ENCODE data around the gene HOMEZ.
A peak's percentile ranks its signal among the peaks of the same experiment; 100 is the strongest.

The HOMEZ gene

DNA sequence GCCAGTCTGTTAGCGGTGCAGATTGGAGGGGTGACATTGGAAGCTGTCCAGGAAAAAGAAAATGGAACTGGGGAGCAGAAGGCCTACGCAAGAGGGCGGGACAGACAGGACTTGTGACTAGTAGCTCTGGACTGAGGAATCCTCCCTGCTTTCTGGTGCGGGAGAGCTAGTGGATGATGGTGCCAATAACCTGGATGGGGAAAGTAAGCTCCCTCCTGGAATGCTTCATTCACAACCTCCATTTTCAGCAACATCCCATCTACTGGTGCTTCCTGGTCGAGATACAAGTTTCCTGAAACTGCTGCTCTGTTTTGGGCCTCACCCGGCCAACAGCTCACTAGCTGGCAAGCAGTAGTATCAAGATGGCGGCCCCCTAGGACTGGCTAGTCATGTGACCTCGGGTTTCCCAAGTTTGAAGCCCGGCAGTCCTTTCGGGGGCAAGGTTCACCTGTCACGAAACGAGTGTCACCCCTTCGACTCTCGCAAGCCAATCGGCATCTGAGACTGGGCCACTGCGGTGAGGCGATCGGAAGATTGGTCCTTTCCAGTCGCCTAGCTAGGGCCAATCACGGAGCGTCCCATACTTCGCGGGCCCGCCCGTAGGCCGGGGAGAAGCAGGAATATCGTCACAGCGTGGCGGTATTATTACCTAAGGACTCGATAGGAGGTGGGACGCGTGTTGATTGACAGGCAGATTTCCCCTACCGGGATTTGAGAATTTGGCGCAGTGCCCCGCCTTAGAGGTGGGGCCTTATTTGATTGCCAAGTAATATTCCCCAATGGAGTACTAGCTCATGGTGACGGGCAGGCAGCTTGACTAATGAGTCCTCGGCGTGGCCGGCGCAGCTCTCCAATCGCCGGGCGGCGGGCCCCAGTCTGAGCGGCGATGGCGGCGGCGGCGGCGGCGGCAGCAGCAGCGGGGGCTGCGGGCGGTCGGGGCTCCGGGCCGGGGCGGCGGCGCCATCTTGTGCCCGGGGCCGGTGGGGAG is 34.9 kb upstream of the HOMEZ start, which contains the start of gene PABPN1:
TSS of gene PABPN1 (plus strand) at position 874 of the 988 bp plus-strand sequence. CDS start at position 887, 13 bp downstream.
- H3K4me3 Mint-ChIP-seq, result peak within 1 kb of the TSS; percentile 88
- intact Hi-C loops (cut with micrococcal nuclease), result loop anchor here (1.0 to 10.0 kb wide), 5 partner anchors 20 to 246 kb away; partner anchors contain the start of genes AP1G2, HOMEZ and NGDN
- H3K9me3 Mint-ChIP-seq, result no peaks in the 10 kb centered on the region
- H3K4me1 Mint-ChIP-seq (ENCODE audit: low read depth), result peaks cover 41% of the 10 kb centered on the region
- peak within 1 kb of the TSS; percentile 97 for H3K27ac Mint-ChIP-seq
- no peaks in the 10 kb centered on the region for H3K27me3 Mint-ChIP-seq
- peaks cover 77% of the 10 kb centered on the region for H3K36me3 Mint-ChIP-seq (ENCODE audit: low read depth)

DNA sequence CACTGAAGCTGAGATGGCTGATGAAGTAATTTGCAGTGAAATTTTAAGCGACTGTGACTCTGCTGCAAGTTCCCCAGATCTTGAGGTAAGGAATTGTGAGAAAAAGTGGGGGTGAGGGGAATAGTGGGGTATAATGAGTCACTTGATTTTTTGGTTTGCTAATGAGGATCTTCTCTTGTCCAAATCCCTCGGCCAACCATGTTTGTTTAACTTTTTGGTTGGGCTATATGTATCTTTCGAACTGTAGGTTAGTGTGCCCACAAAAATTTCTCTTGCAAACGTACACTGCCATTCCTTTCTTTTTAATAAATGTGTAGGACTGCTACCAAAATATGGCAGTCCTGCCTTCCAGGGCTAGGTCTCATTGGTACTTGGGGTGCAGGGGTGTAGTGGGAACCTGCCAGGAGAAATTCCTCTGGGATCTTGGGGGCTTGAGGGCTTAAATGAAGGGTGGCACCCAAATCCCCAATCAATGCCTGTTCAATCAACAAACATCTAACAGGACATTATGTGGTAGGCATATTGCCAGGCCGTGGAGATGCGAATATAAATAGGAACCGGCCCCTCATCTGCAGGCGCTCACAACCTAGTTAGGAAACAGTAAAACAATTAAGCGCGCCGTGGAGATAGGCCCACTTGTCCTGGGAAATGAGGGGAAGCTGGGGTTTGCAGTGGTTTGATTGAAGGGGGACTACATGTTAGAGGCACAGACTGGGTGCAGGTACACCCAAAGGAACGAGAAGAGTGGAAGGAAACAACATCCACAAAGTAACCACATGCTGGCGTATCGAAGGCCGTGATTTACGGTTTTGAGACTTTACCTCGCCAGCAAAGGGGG is 34.0 kb upstream of the HOMEZ start:
- Mint-ChIP-seq H3K27me3 (no peaks in the 10 kb centered on the region), H3K4me1 (ENCODE audit: low read depth) (peaks cover 32% of the 10 kb centered on the region), H3K27ac (peak overlapping the region; percentile 97), H3K9me3 (no peaks in the 10 kb centered on the region), H3K36me3 (ENCODE audit: low read depth) (peaks cover 72% of the 10 kb centered on the region), H3K4me3 (peak overlapping the region; percentile 74)
- intact Hi-C loops (cut with micrococcal nuclease), result loop anchor here (5.0 to 10.0 kb wide), 2 partner anchors 55 to 247 kb away; partner anchors contain the start of gene AP1G2

DNA sequence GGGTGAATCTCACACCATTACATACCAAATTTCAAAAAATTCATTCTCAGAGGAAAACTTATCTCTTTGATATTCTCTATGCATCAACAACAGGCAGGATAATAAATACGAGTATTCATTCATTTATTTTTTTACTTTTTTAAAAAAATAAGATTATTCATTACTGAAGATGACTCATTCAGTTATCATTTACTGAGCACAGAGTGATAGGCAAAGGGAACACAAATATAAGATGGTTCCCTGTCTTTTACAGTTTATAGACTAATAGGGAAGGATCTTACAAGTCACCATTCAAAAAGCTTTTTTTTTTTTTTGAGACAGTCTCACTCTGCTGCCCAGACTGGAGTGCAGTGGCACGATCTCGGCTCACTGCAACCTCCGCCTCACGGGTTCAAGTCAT is 30.4 kb upstream of the HOMEZ start:
- Mint-ChIP-seq H3K9me3 (no peaks in the 10 kb centered on the region), H3K27me3 (no peaks in the 10 kb centered on the region), H3K4me1 (ENCODE audit: low read depth) (peaks cover 15% of the 10 kb centered on the region), H3K4me3 (no peak overlapping the region), H3K27ac (no peak overlapping the region), H3K36me3 (ENCODE audit: low read depth) (peaks cover 50% of the 10 kb centered on the region)
- intact Hi-C loops (cut with micrococcal nuclease), result no loop called here

DNA sequence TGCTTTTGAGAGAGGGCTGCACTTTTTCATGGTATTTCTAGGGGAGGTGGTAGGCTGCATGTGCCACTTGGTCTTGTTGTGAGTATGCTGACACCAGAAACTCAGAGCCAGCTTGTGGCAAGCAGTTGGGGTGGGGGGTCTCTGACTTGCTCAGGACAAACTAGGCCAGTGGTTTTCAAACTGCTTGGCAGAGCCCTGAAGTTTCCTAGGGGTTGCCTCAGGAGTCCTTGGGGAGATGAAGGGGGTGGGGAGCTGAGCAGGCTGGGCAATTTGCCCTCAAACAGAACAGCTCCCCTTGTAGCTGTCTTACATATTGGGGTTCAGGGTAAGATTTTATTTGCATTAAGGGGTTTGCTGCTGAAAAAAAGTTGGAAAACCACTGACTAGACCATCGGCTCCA is 24.6 kb upstream of the HOMEZ start:
- H3K27me3 Mint-ChIP-seq, result no peaks in the 10 kb centered on the region
- peak overlapping the region; percentile 45 for H3K27ac Mint-ChIP-seq
- intact Hi-C loops (cut with micrococcal nuclease), result no loop called here
- H3K4me1 Mint-ChIP-seq (ENCODE audit: low read depth), result peaks cover 54% of the 10 kb centered on the region
- no peak overlapping the region for H3K4me3 Mint-ChIP-seq
- no peaks in the 10 kb centered on the region for H3K9me3 Mint-ChIP-seq
- peaks cover 61% of the 10 kb centered on the region for H3K36me3 Mint-ChIP-seq (ENCODE audit: low read depth)

DNA sequence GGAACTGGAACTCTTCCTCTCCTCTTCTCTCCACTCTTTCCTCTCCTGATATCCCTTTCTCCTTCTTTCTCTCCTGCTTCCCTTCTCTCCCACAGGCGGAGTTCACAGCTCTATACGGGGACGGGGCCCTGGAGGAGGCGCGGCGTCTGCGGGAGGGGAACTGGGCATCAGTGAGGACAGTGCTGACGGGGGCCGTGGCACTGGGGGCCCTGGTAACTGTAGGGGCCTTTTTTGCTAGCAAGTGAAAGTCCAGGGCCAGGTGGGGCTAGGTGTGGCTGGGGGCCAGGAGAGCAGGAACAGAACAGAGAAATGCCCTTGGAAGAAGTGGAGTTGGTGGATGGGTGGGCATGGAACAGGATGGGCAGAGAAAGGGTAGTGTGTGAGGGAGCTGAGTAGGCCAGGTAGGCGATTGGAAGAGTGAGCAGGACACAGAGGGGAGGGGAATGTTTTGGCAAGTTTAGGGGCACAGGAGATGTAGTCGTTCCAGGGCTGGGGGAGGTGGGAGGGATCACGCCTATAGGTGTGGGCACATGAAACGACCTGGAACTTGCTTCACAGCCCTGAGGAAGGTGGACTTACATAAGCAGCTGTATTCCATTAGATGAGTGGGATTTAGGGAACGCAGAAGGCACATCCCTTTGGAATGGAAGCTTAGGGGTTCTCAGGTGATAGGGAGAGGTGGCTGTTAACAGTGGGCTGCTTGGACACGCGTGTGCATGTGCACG is 23.0 kb upstream of the HOMEZ start:
- Mint-ChIP-seq H3K27ac (no peak overlapping the region), H3K4me3 (peak overlapping the region; percentile 15), H3K9me3 (no peaks in the 10 kb centered on the region), H3K4me1 (ENCODE audit: low read depth) (peaks cover 64% of the 10 kb centered on the region), H3K27me3 (no peaks in the 10 kb centered on the region), H3K36me3 (ENCODE audit: low read depth) (peaks cover 59% of the 10 kb centered on the region)
- intact Hi-C loops (cut with micrococcal nuclease), result no loop called here

DNA sequence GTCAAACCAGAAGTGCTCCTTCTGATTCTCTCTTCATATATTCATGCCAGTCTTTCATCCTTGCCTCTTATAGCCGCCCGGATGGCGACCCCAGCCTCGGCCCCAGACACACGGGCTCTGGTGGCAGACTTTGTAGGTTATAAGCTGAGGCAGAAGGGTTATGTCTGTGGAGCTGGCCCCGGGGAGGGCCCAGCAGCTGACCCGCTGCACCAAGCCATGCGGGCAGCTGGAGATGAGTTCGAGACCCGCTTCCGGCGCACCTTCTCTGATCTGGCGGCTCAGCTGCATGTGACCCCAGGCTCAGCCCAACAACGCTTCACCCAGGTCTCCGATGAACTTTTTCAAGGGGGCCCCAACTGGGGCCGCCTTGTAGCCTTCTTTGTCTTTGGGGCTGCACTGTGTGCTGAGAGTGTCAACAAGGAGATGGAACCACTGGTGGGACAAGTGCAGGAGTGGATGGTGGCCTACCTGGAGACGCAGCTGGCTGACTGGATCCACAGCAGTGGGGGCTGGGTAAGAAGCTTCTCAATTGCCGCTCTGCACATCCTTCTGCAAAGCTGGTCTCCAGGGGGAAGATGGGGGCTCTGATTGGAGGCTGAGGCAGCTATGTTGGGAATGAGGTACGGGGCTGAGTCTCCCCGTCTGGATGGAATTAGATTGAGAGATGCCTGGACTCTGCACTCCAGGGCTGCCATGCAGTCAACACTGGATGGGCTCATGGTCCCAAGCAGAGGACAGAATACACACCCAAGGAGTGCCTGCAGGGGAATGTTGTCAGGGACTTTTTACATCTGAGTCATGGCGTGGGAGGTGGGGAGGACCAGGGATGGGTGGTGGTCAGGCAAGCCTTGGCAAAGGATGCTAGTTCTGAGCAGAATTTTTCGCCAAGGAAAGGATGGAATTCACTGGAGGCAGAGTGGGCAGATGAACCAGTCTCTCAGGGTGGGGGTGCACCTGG is 22.0 kb upstream of the HOMEZ start:
- Mint-ChIP-seq H3K36me3 (ENCODE audit: low read depth) (peaks cover 59% of the 10 kb centered on the region), H3K27ac (peak overlapping the region; percentile 87), H3K27me3 (no peaks in the 10 kb centered on the region), H3K4me1 (ENCODE audit: low read depth) (peaks cover 70% of the 10 kb centered on the region), H3K4me3 (peak overlapping the region; percentile 88), H3K9me3 (no peaks in the 10 kb centered on the region)
- intact Hi-C loops (cut with micrococcal nuclease), result no loop called here

DNA sequence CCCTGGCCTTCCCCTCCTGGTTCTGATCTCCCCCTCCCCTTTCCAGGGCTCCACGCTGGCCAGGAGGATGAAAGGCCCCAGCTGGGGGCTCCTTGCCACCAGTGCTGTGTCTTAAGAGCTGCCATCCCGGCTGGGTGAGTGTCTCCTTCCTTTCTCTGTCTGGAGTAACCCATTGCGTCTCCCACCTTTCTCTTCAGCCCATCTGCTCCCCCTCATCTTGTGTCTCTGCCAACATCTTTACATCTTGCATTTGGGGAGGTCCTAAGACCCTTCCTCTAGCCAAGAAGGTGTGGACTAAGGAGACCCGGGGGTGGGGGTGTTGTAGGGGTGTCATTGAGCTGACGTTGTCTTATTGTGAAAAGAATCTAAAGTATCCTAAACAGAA is 21.2 kb upstream of the HOMEZ start:
- intact Hi-C loops (cut with micrococcal nuclease), result no loop called here
- Mint-ChIP-seq H3K27ac (peak overlapping the region; percentile 87), H3K27me3 (no peaks in the 10 kb centered on the region), H3K4me1 (ENCODE audit: low read depth) (peaks cover 76% of the 10 kb centered on the region), H3K36me3 (ENCODE audit: low read depth) (peaks cover 61% of the 10 kb centered on the region), H3K4me3 (peak overlapping the region; percentile 88), H3K9me3 (no peaks in the 10 kb centered on the region)

DNA sequence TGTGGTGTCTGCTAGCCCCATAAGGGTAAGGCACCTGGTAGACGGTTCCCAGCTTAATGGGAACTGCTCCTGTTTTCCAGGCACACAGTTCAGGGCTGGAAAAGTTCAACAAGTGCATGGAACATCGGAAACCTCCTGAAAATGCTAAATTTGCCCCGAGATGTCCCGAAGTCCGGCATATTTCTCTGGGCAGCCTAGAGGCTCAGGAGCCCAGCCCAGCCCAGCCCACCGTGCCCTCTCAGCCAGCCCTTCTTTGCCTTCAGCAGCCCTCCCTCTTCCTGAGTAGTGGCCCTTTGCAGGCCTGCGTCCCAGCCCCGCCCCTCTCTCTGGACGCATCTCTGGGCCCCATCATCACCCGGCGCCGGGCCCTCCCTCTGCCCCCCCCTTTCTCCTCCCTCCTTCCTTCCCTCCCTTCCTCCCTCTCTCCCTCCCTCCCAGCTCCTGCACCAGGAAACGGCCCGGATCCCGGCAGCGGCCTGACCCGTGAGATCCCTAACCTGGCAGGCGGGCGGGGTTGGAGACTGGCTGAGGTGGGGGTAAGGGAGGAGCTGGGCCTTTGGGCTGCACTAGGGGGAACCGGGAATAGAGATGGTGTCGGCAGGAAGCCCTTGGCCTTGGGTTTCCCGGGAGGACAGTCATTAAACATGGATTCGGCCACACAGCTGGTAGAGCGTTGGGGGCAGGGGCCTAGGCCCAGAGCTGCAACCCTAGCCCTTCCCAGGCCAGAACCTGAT is 20.6 kb upstream of the HOMEZ start, which contains the start of gene BCL2L2:
TSS of gene BCL2L2 (plus strand) at position 422 of the 734 bp plus-strand sequence. CDS start 935 bp downstream, outside the sequence.
- Mint-ChIP-seq H3K4me1 (ENCODE audit: low read depth) (peaks cover 76% of the 10 kb centered on the region), H3K9me3 (no peaks in the 10 kb centered on the region), H3K36me3 (ENCODE audit: low read depth) (peaks cover 58% of the 10 kb centered on the region), H3K4me3 (peak within 1 kb of the TSS; percentile 88), H3K27ac (peak within 1 kb of the TSS; percentile 87), H3K27me3 (no peaks in the 10 kb centered on the region)
- intact Hi-C loops (cut with micrococcal nuclease), result no loop called here

DNA sequence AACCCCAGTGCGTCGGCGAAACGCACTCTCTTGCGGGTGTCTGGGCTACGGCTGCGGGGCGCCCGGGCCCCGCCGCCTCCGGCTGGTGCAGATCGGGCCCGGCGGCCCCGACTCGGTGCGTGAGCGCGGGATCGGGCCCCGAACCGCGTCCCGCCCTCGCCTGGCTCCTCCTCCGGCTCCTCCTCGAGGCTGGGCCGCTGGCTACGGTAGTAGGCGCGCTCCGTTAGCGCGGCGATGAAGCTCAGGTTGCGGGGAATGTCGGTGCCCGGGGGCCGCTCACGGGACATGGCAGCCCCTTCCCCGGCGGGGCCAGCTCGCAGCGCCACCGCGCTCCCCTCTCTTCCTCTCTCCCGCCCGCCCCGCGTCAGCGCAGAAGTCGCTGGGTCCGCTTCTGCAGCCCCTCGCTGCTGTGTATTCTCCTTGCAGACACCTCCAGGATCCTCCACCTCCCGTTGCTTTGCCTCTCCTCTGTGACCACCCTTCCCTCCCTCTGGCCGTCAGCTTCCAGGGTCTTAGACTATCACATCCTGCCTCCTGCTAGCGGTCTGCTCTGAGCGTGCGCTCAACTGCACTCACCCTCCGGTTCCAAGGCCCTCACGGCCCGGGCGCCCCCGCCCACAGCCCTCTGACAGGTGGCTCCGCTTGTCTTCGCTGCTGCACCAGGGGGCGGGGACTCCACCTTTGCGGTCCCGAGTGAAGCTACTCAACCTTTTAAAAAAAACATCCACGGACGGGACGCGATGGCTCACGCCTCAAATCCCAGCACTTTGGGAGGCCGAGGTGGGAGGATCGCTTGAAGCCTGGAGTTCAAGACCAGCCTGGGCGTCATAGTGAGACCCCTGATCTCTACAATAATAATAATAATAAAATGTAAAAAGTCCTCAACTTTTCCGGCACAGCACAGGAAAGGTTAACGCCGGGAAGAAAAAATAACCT is 16.6 kb upstream of the HOMEZ start, which contains the start of gene PPP1R3E:
TSS of gene PPP1R3E (minus strand) at position 570 of the 936 bp plus-strand sequence. CDS start at position 287, 283 bp downstream.
- H3K4me3 Mint-ChIP-seq, result peak within 1 kb of the TSS; percentile 86
- H3K9me3 Mint-ChIP-seq, result no peaks in the 10 kb centered on the region
- peaks cover 48% of the 10 kb centered on the region for H3K36me3 Mint-ChIP-seq (ENCODE audit: low read depth)
- H3K4me1 Mint-ChIP-seq (ENCODE audit: low read depth), result peaks cover 63% of the 10 kb centered on the region
- H3K27ac Mint-ChIP-seq, result peak within 1 kb of the TSS; percentile 98
- intact Hi-C loops (cut with micrococcal nuclease), result no loop called here
- no peaks in the 10 kb centered on the region for H3K27me3 Mint-ChIP-seq

DNA sequence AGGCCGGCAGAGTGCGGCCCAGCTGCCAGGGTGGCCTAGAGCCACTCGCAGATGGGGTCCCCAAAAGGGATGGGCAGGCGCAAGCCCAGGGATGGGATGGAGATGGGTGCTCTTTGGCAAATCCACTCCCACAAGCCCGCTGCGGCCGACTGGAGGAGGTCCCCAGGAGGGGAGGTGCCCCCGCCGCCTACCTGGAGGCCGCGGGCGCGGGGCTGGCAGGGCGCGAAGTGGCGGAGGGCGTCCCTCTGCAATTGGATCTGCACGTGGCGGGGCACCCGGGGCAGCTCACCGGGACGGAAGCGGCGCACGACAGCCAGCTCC is 16.0 kb upstream of the HOMEZ start:
- peak overlapping the region; percentile 98 for H3K27ac Mint-ChIP-seq
- H3K36me3 Mint-ChIP-seq (ENCODE audit: low read depth), result peaks cover 48% of the 10 kb centered on the region
- peaks cover 57% of the 10 kb centered on the region for H3K4me1 Mint-ChIP-seq (ENCODE audit: low read depth)
- H3K4me3 Mint-ChIP-seq, result peak overlapping the region; percentile 86
- no peaks in the 10 kb centered on the region for H3K27me3 Mint-ChIP-seq
- intact Hi-C loops (cut with micrococcal nuclease), result loop anchor here (1.0 to 2.0 kb wide), 2 partner anchors 15 to 19 kb away; partner anchors contain the start of genes HOMEZ and PABPN1
- H3K9me3 Mint-ChIP-seq, result no peaks in the 10 kb centered on the region

DNA sequence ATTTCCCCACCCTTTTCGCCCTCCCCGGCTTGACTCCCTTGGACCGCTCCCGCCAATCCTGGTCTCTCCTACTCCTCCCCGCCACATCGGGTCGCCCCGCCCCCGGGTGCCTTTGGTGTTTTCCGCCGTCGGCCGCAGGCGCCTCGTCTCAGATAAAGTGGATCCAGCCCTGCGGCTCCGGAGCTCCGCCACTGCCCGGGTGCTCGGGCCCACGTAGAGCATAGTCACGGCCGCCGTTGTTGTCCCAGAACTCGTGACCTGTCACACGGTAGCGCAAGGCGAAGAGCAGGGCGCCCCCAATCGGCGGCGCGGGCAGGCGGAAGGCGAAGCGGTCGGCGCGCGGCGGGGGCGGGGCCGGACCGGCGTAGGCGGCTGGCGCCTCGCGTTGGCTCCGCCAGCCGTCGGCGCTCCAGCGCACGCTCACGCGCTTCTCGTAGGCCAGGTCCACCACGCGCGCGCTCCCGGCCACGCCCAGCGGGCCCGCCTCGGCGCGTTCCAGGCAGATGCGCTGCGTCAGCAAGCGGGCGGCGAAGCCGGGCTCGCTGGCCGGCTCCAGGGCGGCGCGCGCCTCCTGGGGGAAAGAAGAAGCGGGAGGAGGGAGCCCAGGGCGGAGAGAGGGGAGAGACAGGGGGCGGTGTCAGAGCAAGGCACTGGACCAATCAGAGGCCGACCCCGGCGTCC is 15.5 kb upstream of the HOMEZ start:
- Mint-ChIP-seq H3K4me3 (peak overlapping the region; percentile 92), H3K27ac (peak overlapping the region; percentile 98)

More for the DNA sequence above, 15.5 kb upstream of the HOMEZ start:
- H3K27me3 Mint-ChIP-seq, result no peaks in the 10 kb centered on the region
- H3K36me3 Mint-ChIP-seq (ENCODE audit: low read depth), result peaks cover 48% of the 10 kb centered on the region
- H3K9me3 Mint-ChIP-seq, result no peaks in the 10 kb centered on the region
- intact Hi-C loops (cut with micrococcal nuclease), result loop anchor here (1.0 to 2.0 kb wide), 2 partner anchors 15 to 20 kb away; partner anchors contain the start of genes HOMEZ and PABPN1
- peaks cover 52% of the 10 kb centered on the region for H3K4me1 Mint-ChIP-seq (ENCODE audit: low read depth)
